Astrocyte (in vitro differentiated cells and primary cell): Measurements from ENCODE around the gene PODXL. TPM values are rescaled to one million over a fixed set of nuclear protein-coding genes. Genes with fewer than 3 reads are reported as not detected.
A peak's percentile ranks its signal among the peaks of the same experiment; 100 is the strongest.

Experiments
- DNase-seq: peaks from one replicate; pipeline ENCODE4 v3.0.0-alpha.2; 2010; ENCODE audit warnings: low read depth
- FAIRE-seq: peaks from 2 replicates; lab custom pipeline; 2011; peaks lifted over from hg19 to GRCh38; lab: Jason Lieb, UNC
- H2AFZ ChIP-seq: 2 replicates; pipeline ENCODE4 v1.6.0; 2012; ENCODE audit warnings: low read depth, low read length, inconsistent platforms
- H3K27ac ChIP-seq: 2 replicates; pipeline ENCODE4 v1.5.1; 2011; ENCODE audit warnings: low read depth, low read length, inconsistent platforms
- H3K27me3 ChIP-seq: 2 replicates; pipeline ENCODE4 v1.6.0; 2011; ENCODE audit warnings: low read length, inconsistent platforms; ENCODE audit not compliant: insufficient read depth
- H3K36me3 ChIP-seq: 2 replicates; pipeline ENCODE4 v1.5.1; 2011; ENCODE audit warnings: low read length, inconsistent platforms; ENCODE audit not compliant: insufficient read depth
- H3K4me1 ChIP-seq: 2 replicates; pipeline ENCODE4 v1.5.1; 2011; ENCODE audit warnings: low read length, inconsistent platforms; ENCODE audit not compliant: insufficient read depth
- H3K4me2 ChIP-seq: 2 replicates; pipeline ENCODE4 v1.6.0; 2012; ENCODE audit warnings: low read length, inconsistent platforms
- H3K4me3 ChIP-seq: 2 replicates; pipeline ENCODE4 v1.5.1; 2011; ENCODE audit warnings: low read depth, mild to moderate bottlenecking, low read length, inconsistent platforms; ENCODE audit not compliant: insufficient read depth
- H3K79me2 ChIP-seq: 2 replicates; pipeline ENCODE4 v1.6.0; 2012; ENCODE audit warnings: mild to moderate bottlenecking, low read length, inconsistent platforms; ENCODE audit not compliant: insufficient read depth
- H3K9ac ChIP-seq: 2 replicates; pipeline ENCODE4 v1.6.0; 2012; ENCODE audit warnings: mild to moderate bottlenecking, low read length, inconsistent platforms
- H3K9me3 ChIP-seq: 2 replicates; pipeline ENCODE4 v1.5.1; 2012; ENCODE audit warnings: low read depth, mild to moderate bottlenecking, low read length, inconsistent platforms; ENCODE audit not compliant: insufficient read depth
- H4K20me1 ChIP-seq: 2 replicates; pipeline ENCODE4 v1.6.0; 2012; ENCODE audit warnings: low read length, inconsistent platforms; ENCODE audit not compliant: insufficient read depth
- H3K27ac Mint-ChIP-seq: one replicate; pipeline ENCODE4 v1.8.0; 2021; ENCODE audit warnings: mild to moderate bottlenecking, mixed read lengths; ENCODE audit not compliant: unreplicated experiment
- H3K27me3 Mint-ChIP-seq: one replicate; pipeline ENCODE4 v1.8.0; 2021; ENCODE audit warnings: low read depth, mixed read lengths; ENCODE audit not compliant: unreplicated experiment
- H3K36me3 Mint-ChIP-seq: one replicate; pipeline ENCODE4 v1.8.0; 2021; ENCODE audit warnings: low read depth, mixed read lengths; ENCODE audit not compliant: unreplicated experiment
- H3K4me1 Mint-ChIP-seq: one replicate; pipeline ENCODE4 v1.8.0; 2021; ENCODE audit warnings: low read depth, mixed read lengths; ENCODE audit not compliant: unreplicated experiment
- H3K4me3 Mint-ChIP-seq: one replicate; pipeline ENCODE4 v1.8.0; 2021; ENCODE audit warnings: mild to moderate bottlenecking, moderate library complexity, mixed read lengths; ENCODE audit not compliant: unreplicated experiment
- H3K9me3 Mint-ChIP-seq: one replicate; pipeline ENCODE4 v1.8.0; 2021; ENCODE audit warnings: mild to moderate bottlenecking, mixed read lengths; ENCODE audit not compliant: unreplicated experiment
- CTCF ChIP-seq: IDR thresholded peaks from 2 replicates; pipeline ENCODE4 v1.5.1; 2011; ENCODE audit warnings: low read depth, mild to moderate bottlenecking, inconsistent platforms, low read length, moderate library complexity; ENCODE audit not compliant: insufficient read depth
- EZH2 ChIP-seq: IDR thresholded peaks from 2 replicates; pipeline ENCODE4 v1.6.1; 2012; ENCODE audit warnings: mild to moderate bottlenecking, low read length, inconsistent platforms; ENCODE audit not compliant: insufficient read depth
- total RNA-seq: library from RNA; stranded (reverse); gene quantifications from 2 replicates; pipeline ENCODE4 v1.2.1, GENCODE V29; 2021

Gene PODXL
- total RNA-seq, 1 donor from 2014 or later: 47.1 TPM

GRCh38 chr7:131604841-131605279 is 48.4 kb upstream of the PODXL start:
- H3K27ac Mint-ChIP-seq: peak overlapping the region; percentile 62
- DNase-seq: peak; percentile 67

GRCh38 chr7:131603932-131604331 is 47.5 kb upstream of the PODXL start:
- H3K36me3 Mint-ChIP-seq: peaks cover 3% of the 10 kb centered on the region
- Histone ChIP-seq H2AFZ (no peak overlapping the region), H3K9ac (no peak overlapping the region), H3K9me3 (no peaks in the 10 kb centered on the region), H3K79me2 (no peaks in the 10 kb centered on the region), H3K4me3 (no peak overlapping the region), H3K4me1 (peaks cover 13% of the 10 kb centered on the region), H3K27me3 (peaks cover 2% of the 10 kb centered on the region), H3K27ac (no peak overlapping the region), H4K20me1 (no peaks in the 10 kb centered on the region), H3K4me2 (no peak overlapping the region), H3K36me3 (no peaks in the 10 kb centered on the region)
- peaks cover 2% of the 10 kb centered on the region for H3K9me3 Mint-ChIP-seq
- peaks cover 2% of the 10 kb centered on the region for H3K27me3 Mint-ChIP-seq
- H3K27ac Mint-ChIP-seq: no peak overlapping the region
- H3K4me3 Mint-ChIP-seq: no peak overlapping the region
- DNase-seq (no peak), FAIRE-seq (no peak)
- H3K4me1 Mint-ChIP-seq: peaks cover 51% of the 10 kb centered on the region
- TF ChIP-seq EZH2 (no peak), CTCF (no peak)

More at GRCh38 chr7:131604841-131605279, 48.4 kb upstream of the PODXL start:
- peaks cover 2% of the 10 kb centered on the region for H3K27me3 ChIP-seq
- H3K27ac ChIP-seq: no peak overlapping the region
- TF ChIP-seq CTCF: no peak
- no peak for TF ChIP-seq EZH2
- peaks cover 2% of the 10 kb centered on the region for H3K9me3 Mint-ChIP-seq
- peak; percentile 100 for FAIRE-seq
- peaks cover 2% of the 10 kb centered on the region for H3K27me3 Mint-ChIP-seq
- no peaks in the 10 kb centered on the region for H4K20me1 ChIP-seq
- H3K9ac ChIP-seq: no peak overlapping the region
- H3K36me3 ChIP-seq: no peaks in the 10 kb centered on the region
- H3K4me1 ChIP-seq: peaks cover 13% of the 10 kb centered on the region
- H3K4me2 ChIP-seq: peak overlapping the region; percentile 42
- no peaks in the 10 kb centered on the region for H3K9me3 ChIP-seq
- no peak overlapping the region for H2AFZ ChIP-seq
- H3K4me3 ChIP-seq: no peak overlapping the region
- no peaks in the 10 kb centered on the region for H3K79me2 ChIP-seq
- H3K4me1 Mint-ChIP-seq: peaks cover 53% of the 10 kb centered on the region
- H3K36me3 Mint-ChIP-seq: peaks cover 3% of the 10 kb centered on the region
- peak overlapping the region; percentile 66 for H3K4me3 Mint-ChIP-seq

- Mint-ChIP-seq H3K36me3 (peaks cover 3% of the 10 kb centered on the region), H3K27ac (peak overlapping the region; percentile 78), H3K4me1 (peaks cover 50% of the 10 kb centered on the region), H3K9me3 (peaks cover 2% of the 10 kb centered on the region), H3K27me3 (peaks cover 2% of the 10 kb centered on the region), H3K4me3 (no peak overlapping the region)
- FAIRE-seq: no peak
- Histone ChIP-seq H3K4me3 (no peak overlapping the region), H2AFZ (no peak overlapping the region), H3K4me1 (peaks cover 13% of the 10 kb centered on the region), H3K79me2 (no peaks in the 10 kb centered on the region), H4K20me1 (no peaks in the 10 kb centered on the region), H3K36me3 (no peaks in the 10 kb centered on the region), H3K27ac (no peak overlapping the region), H3K9me3 (no peaks in the 10 kb centered on the region), H3K9ac (no peak overlapping the region), H3K27me3 (peaks cover under 1% of the 10 kb centered on the region), H3K4me2 (no peak overlapping the region)
- no peak for TF ChIP-seq EZH2
- no peak for TF ChIP-seq CTCF
- DNase-seq: no peak
Observed at GRCh38 chr7:131602994-131603372, 46.6 kb upstream of the PODXL start.
